Pancreas (tissue), 10 donors: ENCODE data around the gene CFAP74. TPM values are rescaled to one million over a fixed set of nuclear protein-coding genes. Genes with fewer than 3 reads are reported as not detected.

Source experiments
- ATAC-seq, 4 donors: fragments of 200-7000 bp; cut with Tn5 transposase; one replicate each; pipeline versions ENCODE4 v1.8.0 to v1.9.1; 2020; ENCODE audit warnings: mild to moderate bottlenecking in 4 of 4, moderate library complexity in 4 of 4
- DNase-seq, 6 donors: peaks; one replicate each; pipeline ENCODE4 v3.0.0-alpha.2; 2020
- FAIRE-seq: peaks from 2 replicates; lab custom pipeline; 2012; peaks lifted over from hg19 to GRCh38; lab: Jason Lieb, UNC
- H3K27ac ChIP-seq, 4 donors: fragments of 200-600 bp; sonication (generic); 1 replicate in 3 of 4; 2 replicates in 1 of 4; pipeline versions ENCODE4 v1.5.0 to v1.8.0; 2020
- H3K27me3 ChIP-seq, 4 donors: fragments of 200-600 bp; one replicate each; pipeline ENCODE4 v1.8.0; 2021
- H3K36me3 ChIP-seq, 3 donors: fragments of 200-600 bp; sonication (generic) in 1 of 3; one replicate each; pipeline versions ENCODE4 v1.5.0 to v1.8.0; 2020 to 2021
- H3K4me1 ChIP-seq, 3 donors: fragments of 200-600 bp; one replicate each; pipeline ENCODE4 v1.8.0; 2021
- H3K4me3 ChIP-seq, 4 donors: fragments of 200-600 bp; sonication (generic) in 2 of 4; one replicate each; pipeline versions ENCODE4 v1.5.0 to v1.8.0; 2020 to 2021
- H3K9me3 ChIP-seq, 4 donors: fragments of 200-600 bp; one replicate each; pipeline ENCODE4 v1.8.0; 2021
- CTCF ChIP-seq, 4 donors: fragments of 200-600 bp; sonication (generic) in 3 of 4; IDR thresholded peaks; one replicate each; pipeline versions ENCODE4 v1.5.0 to v1.8.0; 2021; ENCODE audit warnings: antibody characterized with exemption in 4 of 4
- WGBS, 2 donors: extraction: QIAGEN DNeasy Blood & Tissue Kit; methylation state at CpG; one replicate each; pipeline ENCODE4 v1.1.7; 2013; 5-methylcytosine and 5-hydroxymethylcytosine counted together
- intact Hi-C, 3 donors: fragments of 100-400 bp; cut with DNase I; formaldehyde crosslinking; loops; one replicate each; pipeline versions ENCODE4 v1.11.1 to v1.14.2; 2022
- polyA plus RNA-seq, 2 donors: library from polyadenylated mRNA; stranded (reverse); fragments of 200-250 nt; gene quantifications; one replicate each; pipeline ENCODE4 v1.2.3, GENCODE V29; 2013
- total RNA-seq, 6 donors: library from RNA; stranded (reverse); fragmentation: NEBNext Ultra II Directional in 4 of 6; extraction: Animal tissue kit (Norgen Biotek cat#: 25700) in 4 of 6; gene quantifications; one replicate each; pipeline versions ENCODE4 v1.2.1 to v1.2.4, GENCODE V29; 2021 to 2023
- donor health status: healthy with polysubstance abuse.
- donor health status: DM: no; HTN: no; CAD: no; lungs with moderate emphysema.
- donor health status: DM: no; HTN: no; CAD: no.
- donor health status: control.
- donor health status: control.
- donor health status: Bipolar disorder and iron deficiency.
- donor health status: DM: yes; HTN: yes; CAD: no.
- donor health status: DM: no; HTN: no; CAD: no.
- donor health status: DM: no; HTN: no; CAD: no.
- donor health status: DM: yes; HTN: yes; CAD: no.

Gene CFAP74
- total and polyA plus RNA-seq, 8 donors = 0.08 to 0.16 TPM; not detected in 6

GRCh38 chr1:1894354-1895059 is 109.1 kb downstream of the CFAP74 start:
- TF ChIP-seq CTCF (IDR thresholded peaks at IDR 0.05) = no peak
- DNase-seq (peak in 4 of 6 donors; percentile 38 to 67 (median 52)), FAIRE-seq (no peak), ATAC-seq (peak in 2 of 4 donors; percentile 2 to 4)
- Histone ChIP-seq H3K27me3 (no peaks in the 10 kb centered on the region), H3K4me3 (no peak overlapping the region), H3K36me3 (no peaks in the 10 kb centered on the region), H3K4me1 (peaks cover 7 to 20% (median 18%) of the 10 kb centered on the region in 3 donors), H3K27ac (no peak overlapping the region), H3K9me3 (no peaks in the 10 kb centered on the region)
- WGBS, 2 donors = 8 to 9% methylated on average over 14 of the region's 14 CpGs
- intact Hi-C loops = loop anchor here in 1 of 3 donors (10.0 kb wide), 1 partner anchor 110 kb away; no protein-coding TSS in a partner anchor

- ATAC-seq (no peak), DNase-seq (peak in 2 of 6 donors; percentile 49 to 73), FAIRE-seq (no peak)
- Histone ChIP-seq H3K9me3 (no peaks in the 10 kb centered on the region), H3K27me3 (no peaks in the 10 kb centered on the region), H3K27ac (no peak overlapping the region), H3K36me3 (no peaks in the 10 kb centered on the region), H3K4me1 (peaks cover 12 to 22% (median 20%) of the 10 kb centered on the region in 3 donors), H3K4me3 (no peak overlapping the region)
- intact Hi-C loops = loop anchor here in 1 of 3 donors (10.0 kb wide), 1 partner anchor 109 kb away; no protein-coding TSS in a partner anchor
- 93 to 94% methylated on average over 2 of the region's 2 CpGs for WGBS, 2 donors
- no peak for TF ChIP-seq CTCF (IDR thresholded peaks at IDR 0.05)
Measured at GRCh38 chr1:1893997-1894353, 109.6 kb downstream of the CFAP74 start.

GRCh38 chr1:1893291-1893985 is 110.1 kb downstream of the CFAP74 start:
- Histone ChIP-seq H3K27ac (no peak overlapping the region), H3K4me1 (peaks cover 16 to 25% (median 20%) of the 10 kb centered on the region in 3 donors), H3K9me3 (no peaks in the 10 kb centered on the region), H3K36me3 (no peaks in the 10 kb centered on the region), H3K4me3 (no peak overlapping the region), H3K27me3 (no peaks in the 10 kb centered on the region)
- 85 to 87% methylated on average over 19 of the region's 19 CpGs for WGBS, 2 donors
- no peak for TF ChIP-seq CTCF (IDR thresholded peaks at IDR 0.05)
- intact Hi-C loops = loop anchor here in 1 of 3 donors (10.0 kb wide), 1 partner anchor 109 kb away; no protein-coding TSS in a partner anchor
- no peak for FAIRE-seq
- peak in 2 of 6 donors; percentile 33 to 68 for DNase-seq
- ATAC-seq = no peak

- TF ChIP-seq CTCF (IDR thresholded peaks at IDR 0.05) = no peak
- Histone ChIP-seq H3K27me3 (no peaks in the 10 kb centered on the region), H3K4me1 (peaks cover 19 to 25% (median 20%) of the 10 kb centered on the region in 3 donors), H3K4me3 (peak overlapping the region in 3 of 4 donors; percentile 60 to 93 (median 79)), H3K9me3 (no peaks in the 10 kb centered on the region), H3K36me3 (no peaks in the 10 kb centered on the region), H3K27ac (no peak overlapping the region)
- no peak for FAIRE-seq
- intact Hi-C loops = loop anchor here in 1 of 3 donors (10.0 kb wide), 1 partner anchor 108 kb away; no protein-coding TSS in a partner anchor
- 51 to 64% methylated on average over 7 of the region's 7 CpGs for WGBS, 2 donors
- DNase-seq = peak in 2 of 6 donors; percentile 49 to 51
- no peak for ATAC-seq
Measured at GRCh38 chr1:1892763-1893120, 110.8 kb downstream of the CFAP74 start.
